ENCODE results near the gene RALGAPA2.

- TF ChIP-seq CTCF (IDR thresholded peaks at IDR 0.05) (no peak), POLR2A (IDR thresholded peaks at IDR 0.05) (no peak)
Measured at GRCh38 chr20:20362774-20363433, 349.5 kb downstream of the RALGAPA2 start.

Measured in Peyer's patch (tissue), 4 donors.